Activated CD4-positive, alpha-beta T cell treated with anti-CD3 and anti-CD28 coated beads, Interleukin-2, amount 50 U/mL, for 24 hours (primary cell): ENCODE results near the gene C16orf89.
A peak's percentile ranks its signal among the peaks of the same experiment; 100 is the strongest.
"Not testable (repeated sequence)": the region's sequence is repeated elsewhere in the genome, so short reads cannot be mapped to it uniquely, and the experiment has no call there.

ENCODE experiments used
- DNase-seq, 2 donors: peaks; one replicate each; pipeline ENCODE4 v3.0.0-alpha.2; 2020; ENCODE audit warnings: low read depth in 1 of 2, low spot score in 1 of 2

C16orf89 gene

GRCh38 chr16:5084802-5085201 is 19.0 kb upstream of the C16orf89 start:
- peak in 1 of 2 donors; percentile 29 for DNase-seq

- DNase-seq, result not testable (repeated sequence)
Observed at GRCh38 chr16:5084099-5084731, 18.5 kb upstream of the C16orf89 start.

- not testable (repeated sequence) for DNase-seq
Observed at GRCh38 chr16:5083646-5084045, 17.9 kb upstream of the C16orf89 start.

- not testable (repeated sequence) for DNase-seq
Observed at GRCh38 chr16:5080996-5081395, 15.2 kb upstream of the C16orf89 start.

GRCh38 chr16:5080461-5080860 is 14.7 kb upstream of the C16orf89 start:
- DNase-seq, result not testable (repeated sequence)

GRCh38 chr16:5078626-5079025 is 12.9 kb upstream of the C16orf89 start:
- DNase-seq, result no peak

GRCh38 chr16:5077304-5077703 is 11.5 kb upstream of the C16orf89 start:
- DNase-seq, result no peak

- DNase-seq, result no peak
Observed at GRCh38 chr16:5075637-5076036, 9.9 kb upstream of the C16orf89 start.

GRCh38 chr16:5073771-5074170 is 8.0 kb upstream of the C16orf89 start:
- not testable (repeated sequence) for DNase-seq

GRCh38 chr16:5073279-5073629 is 7.5 kb upstream of the C16orf89 start:
- DNase-seq, result no peak

- no peak for DNase-seq
Observed at GRCh38 chr16:5072334-5073278, 6.8 kb upstream of the C16orf89 start.

- DNase-seq, result peak; percentile 74 to 80
Observed at GRCh38 chr16:5071681-5072333, 6.1 kb upstream of the C16orf89 start, which contains the start of gene ALG1. Gene ALG1, plus strand, starts transcription at chr16:5071843. Its CDS starts 7 bp downstream, at chr16:5071850.

GRCh38 chr16:5071341-5071680 is 5.6 kb upstream of the C16orf89 start:
- DNase-seq, result no peak

GRCh38 chr16:5070431-5071186 is 4.9 kb upstream of the C16orf89 start:
- no peak for DNase-seq

- DNase-seq, result no peak
Observed at GRCh38 chr16:5069854-5070253, 4.1 kb upstream of the C16orf89 start.

GRCh38 chr16:5069048-5069447 is 3.3 kb upstream of the C16orf89 start:
- no peak for DNase-seq

GRCh38 chr16:5066511-5066910 is 755 bp upstream of the C16orf89 start:
- DNase-seq, result no peak

GRCh38 chr16:5065326-5065725 is 430 bp downstream of the C16orf89 start:
- DNase-seq, result no peak

GRCh38 chr16:5064915-5065314 is 841 bp downstream of the C16orf89 start:
- no peak for DNase-seq

- no peak for DNase-seq
Observed at GRCh38 chr16:5062790-5063765, 2.7 kb downstream of the C16orf89 start.
